Amniotic stem cell (primary cell): ENCODE results near the gene MPG.
A peak's percentile ranks its signal among the peaks of the same experiment; 100 is the strongest.

ENCODE experiments used
- DNase-seq: peaks from one replicate; lab custom pipeline; 2025; lab: John Stamatoyannopoulos, UW

Gene MPG

DNA sequence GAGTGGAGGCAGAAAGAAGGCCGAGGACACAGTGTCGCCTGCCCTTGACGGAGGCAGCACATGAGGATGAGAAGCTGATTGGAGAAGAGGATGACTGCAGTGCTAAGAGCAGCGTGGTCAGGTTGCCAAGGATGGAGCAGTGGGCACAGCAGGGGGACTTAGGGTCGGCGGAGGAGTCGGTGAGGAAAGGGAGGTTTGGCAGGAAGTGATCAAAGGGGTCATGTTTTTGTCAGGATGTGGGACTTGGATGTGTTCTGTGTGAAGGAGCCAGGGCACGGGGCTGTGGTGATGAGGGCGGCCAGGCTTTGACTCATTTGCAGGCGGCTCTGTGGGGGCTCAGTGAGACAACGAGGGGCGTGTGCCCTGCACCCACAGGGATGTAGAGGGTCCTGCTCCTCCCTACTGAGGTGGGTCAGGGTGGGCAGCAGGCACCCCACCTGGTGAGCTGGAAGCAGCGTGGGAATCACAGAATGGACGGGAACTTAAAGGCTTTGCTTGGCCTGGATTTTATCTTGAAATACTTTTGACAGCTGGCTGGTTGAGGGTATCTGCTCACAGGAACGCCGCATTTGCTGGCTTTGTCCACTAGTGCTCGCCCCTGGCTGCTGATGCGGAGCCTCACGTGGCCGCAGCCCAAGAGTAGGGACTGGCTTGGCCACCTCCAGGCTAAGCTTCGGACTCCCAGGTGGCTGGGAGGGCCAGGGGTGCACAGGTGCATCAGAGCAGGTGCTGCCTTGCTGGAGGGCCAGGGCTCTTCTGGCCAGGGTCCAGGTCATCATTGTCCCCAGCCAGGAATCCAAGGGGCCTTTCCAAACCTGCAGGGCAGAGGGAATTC, 6.0 kb downstream of the MPG start:
- DNase-seq, result no peak

GRCh38 chr16:84718-85406, 6.8 kb downstream of the MPG start:
- peak; percentile 75 for DNase-seq

GRCh38 chr16:85407-85782, 7.4 kb downstream of the MPG start:
- DNase-seq, result no peak

- no peak for DNase-seq
These were observed 7.8 kb downstream of the MPG start for GRCh38 chr16:85865-86264.

DNA sequence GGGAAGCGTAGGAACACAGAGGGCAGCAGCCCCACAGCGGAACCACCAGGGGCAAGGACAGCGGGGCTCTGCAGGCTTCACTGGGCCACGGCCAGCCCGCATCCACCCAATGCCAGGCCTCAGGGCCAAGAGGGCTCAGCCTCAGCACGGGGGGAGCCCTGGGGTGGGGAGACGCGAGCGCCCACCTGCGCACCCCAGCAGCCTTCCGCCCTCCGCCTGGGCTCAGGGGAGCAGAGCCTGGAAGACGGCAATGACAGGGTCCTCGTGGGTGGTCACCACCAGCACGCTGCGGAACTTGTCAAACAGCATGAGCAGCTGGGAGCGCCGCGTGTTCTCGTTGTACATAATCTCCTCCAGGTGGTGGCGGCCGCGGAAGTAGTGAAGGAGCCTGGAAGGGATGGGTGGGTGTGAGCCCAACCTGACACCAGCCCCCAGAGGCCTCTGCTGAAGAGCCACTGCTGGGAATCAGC, 8.5 kb downstream of the MPG start:
- no peak for DNase-seq

- DNase-seq, result no peak
These were observed 10.6 kb downstream of the MPG start for GRCh38 chr16:88613-89012.

DNA sequence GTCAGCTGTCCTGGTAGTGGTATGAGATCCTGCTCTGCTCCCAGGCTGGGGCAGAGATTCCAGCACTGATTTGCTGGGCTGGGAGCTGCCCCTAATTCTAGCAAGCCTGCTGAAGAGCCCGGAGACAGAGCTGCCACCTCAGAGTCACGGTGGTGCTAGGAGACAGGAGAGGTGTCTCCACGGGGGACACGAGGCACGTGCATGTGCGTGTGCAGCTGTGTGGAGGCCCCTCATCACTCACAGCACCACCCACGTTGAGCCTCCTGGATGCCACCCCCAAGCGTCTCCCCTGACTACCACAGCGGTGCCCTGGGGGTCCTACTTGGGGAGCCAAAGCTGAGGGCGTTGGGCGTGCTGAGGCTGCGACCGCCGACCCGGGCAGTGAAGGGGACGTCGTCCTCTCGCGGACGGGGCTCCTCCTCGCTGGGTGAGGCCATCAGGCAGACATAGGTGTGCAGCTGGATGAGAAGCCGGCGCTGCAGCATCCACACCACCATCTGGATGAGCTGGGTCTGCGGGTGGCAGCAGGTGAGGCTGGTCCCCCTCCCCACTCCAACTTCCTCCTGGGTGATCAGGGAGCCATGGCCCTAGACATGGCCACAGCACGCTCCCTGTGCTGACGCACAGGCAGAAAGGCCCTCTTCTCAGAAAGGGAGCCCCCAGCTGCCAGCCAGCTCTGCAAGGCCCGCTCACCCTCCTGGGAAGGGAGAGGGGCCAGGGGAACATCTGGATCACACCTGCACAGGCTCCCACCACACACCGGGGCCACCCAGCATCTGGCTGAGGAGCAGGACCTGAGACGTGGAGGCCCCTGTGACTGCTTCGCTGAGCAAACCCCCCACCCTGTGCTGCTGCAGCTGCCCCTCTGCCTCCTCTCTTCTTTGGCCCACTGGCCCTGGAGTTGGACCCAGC, 11.6 kb downstream of the MPG start:
- DNase-seq, result no peak

DNA sequence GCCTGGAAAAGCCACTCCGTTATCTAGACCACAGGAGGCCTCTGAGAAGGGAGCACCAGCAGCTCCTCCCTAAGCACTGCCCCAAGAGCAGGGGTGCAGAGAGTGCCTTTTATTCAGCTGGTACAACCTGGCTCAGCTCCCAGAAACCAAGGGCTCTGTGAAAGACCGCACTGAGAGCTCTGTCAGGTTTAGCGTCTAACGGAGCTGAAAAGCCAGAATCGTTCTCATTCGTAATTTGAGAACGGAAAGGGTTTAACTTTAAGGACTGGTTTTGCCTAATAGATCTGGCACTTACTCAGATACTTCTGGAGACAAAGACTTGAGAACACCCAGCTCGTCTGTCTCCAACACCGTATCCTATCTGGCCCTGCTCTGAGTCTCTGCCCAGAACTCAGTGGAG, 13.5 kb downstream of the MPG start:
- DNase-seq, result no peak

DNA sequence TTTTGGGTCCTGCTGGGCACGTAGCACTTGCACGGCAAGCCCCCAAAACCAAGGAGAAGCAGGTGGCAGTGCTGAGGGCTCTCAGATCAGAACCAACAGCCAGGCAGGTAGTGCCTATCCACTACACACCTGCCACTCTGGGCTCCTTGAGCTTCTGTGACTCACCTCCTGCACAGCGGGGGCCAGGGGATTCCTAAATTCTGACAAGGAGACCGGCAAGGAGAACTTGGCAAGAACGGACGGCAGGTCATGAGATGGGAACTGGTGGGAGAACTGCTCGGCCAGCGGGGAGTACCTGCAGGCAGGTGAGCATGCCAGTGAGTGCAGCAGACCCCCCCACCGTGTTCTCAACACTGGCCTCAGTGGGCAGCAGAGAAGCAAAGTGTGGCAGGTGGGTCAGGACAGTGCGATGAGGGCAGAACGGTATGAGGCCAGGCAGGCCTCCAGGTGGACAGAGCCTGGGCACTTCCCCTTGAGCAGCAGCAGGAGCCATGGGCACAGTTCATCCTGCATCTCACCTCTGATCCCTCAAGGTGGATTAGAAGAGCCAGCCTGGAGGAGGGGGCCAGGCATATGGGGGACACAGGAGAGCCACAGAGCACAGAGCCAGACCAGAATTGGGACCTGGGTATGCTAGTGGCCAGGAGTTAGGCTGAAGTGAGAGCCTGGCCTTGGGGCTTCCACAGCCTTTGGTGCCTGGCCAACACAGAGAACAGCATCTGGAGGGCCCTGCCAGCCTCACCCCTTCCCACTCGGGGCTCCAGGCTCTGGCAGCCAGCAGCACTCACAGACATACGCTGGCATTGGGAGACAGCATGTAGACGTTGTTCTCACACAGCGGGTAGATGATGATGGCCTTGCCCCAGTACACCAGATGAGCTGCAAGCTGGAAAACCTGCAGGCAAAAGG, 14.7 kb downstream of the MPG start:
- DNase-seq, result no peak

DNA sequence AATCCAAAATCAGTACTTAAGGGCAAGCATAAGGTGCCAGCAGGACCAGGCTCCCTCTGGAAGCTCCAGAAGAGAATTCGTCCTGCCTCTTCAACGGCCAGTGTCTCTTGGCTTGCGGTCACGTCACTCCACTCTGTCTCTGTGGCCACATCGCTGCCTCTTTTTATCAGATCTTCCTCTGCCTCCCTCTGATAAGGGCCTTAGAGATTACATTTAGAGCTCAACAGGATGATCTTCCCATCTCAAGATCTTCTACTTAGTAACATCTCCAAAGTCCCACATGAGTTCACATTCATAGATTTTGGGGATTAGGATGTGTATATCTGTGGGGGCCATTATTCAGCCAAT, 16.9 kb downstream of the MPG start:
- no peak for DNase-seq

DNA sequence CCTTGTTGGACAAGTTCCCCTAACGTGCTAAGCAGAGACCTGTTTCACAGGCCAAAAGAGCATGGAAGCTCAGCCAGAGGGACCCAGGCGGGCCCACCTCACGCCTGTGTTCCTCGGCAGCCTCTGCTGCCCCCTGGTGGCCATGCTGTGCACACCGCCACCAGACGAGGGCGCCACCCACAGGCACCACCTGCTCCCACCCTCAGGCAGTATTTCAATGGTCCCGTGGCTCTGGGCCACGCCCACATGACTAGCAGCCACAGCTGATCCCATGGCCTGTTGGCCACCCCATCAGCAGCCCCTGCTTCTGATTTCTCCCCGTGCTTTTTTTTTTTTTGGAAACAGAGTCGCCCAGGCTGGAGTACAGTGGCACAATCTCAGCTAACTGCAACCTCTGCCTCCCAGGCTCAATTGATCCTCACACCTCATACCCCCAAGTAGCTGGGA, 18.9 kb downstream of the MPG start:
- peak; percentile 76 for DNase-seq

DNA sequence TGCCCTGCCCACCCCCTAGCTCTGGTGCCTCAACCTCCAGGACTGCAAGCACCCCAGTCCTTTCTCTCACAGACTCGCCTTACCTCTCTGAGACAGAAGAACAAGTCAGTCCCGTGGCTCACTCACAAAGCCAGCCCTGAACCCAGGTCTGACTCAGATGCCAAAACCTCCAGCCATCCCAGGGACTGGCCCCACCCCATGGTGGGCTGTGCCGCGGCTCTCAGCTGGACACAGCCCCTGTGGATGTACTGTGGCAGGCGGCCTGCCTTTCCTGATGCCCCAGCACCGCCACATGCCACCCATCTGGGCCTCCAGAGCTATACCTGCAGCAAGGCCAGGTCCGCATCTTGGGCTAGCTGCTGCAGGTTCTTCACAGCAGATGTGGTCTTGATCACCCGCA, 19.8 kb downstream of the MPG start:
- no peak for DNase-seq

- no peak for DNase-seq
These were observed 23.0 kb downstream of the MPG start for GRCh38 chr16:100989-101388.

GRCh38 chr16:101586-101985, 23.6 kb downstream of the MPG start:
- no peak for DNase-seq

DNA sequence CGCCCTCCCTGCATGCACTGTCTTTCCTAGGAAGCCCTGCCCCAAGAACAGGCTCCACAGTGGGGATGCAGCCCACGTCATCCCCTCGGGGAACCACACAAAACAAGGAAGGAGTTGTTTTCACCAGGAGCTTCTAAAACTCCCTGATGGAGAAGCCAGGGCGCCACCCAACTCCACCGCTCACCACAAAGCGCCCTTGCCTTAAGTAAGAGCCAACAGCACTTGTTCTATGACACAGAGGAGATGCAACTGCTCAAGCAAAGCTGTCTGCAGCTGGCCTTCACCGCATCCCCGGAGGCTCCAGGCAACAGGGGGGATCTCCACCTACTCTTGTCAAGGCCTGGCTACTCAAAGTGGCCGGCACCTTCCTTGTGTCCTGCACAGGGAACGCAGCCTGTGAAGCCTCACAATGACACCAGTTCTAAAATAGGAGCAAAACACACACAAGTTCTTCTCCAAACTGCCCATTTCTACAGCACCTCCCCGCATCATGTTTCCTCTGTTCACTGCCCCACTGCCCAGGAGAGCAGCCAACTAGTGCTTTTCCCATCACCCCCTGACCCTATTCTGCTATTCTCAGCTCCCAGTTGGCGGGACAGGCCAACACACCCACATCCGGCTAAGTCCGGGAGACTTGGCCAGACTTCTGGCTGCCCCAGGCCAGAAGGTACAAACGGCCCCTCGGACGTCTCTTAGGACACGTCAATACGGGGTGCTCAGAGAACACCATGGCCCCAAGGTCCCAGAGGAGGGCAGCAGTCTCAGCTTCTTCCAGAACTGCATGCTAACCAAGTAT, 24.2 kb downstream of the MPG start:
- no peak for DNase-seq

- no peak for DNase-seq
These were observed 26.3 kb downstream of the MPG start for GRCh38 chr16:104355-104754.

GRCh38 chr16:104928-105327, 26.9 kb downstream of the MPG start:
- no peak for DNase-seq

- DNase-seq, result no peak
These were observed 27.5 kb downstream of the MPG start for GRCh38 chr16:105521-105920.

- peak; percentile 74 for DNase-seq
These were observed 28.7 kb downstream of the MPG start for GRCh38 chr16:106623-107324.
